KMS-11 (cell line): Measurements from ENCODE around the gene OR5K2.

Experiments
- H2AFZ ChIP-seq: fragments of 200-600 bp; sonication (generic); 2 replicates; pipeline ENCODE4 v1.6.1; 2016; ENCODE audit warnings: antibody characterized with exemption, mixed run types, low read depth
- H3K27ac ChIP-seq: fragments of 200-600 bp; sonication (generic); 2 replicates; pipeline ENCODE4 v1.6.1; 2016; ENCODE audit warnings: mild to moderate bottlenecking, mixed run types
- H3K27me3 ChIP-seq: fragments of 200-600 bp; sonication (generic); 2 replicates; pipeline ENCODE4 v1.6.1; 2017; ENCODE audit warnings: mild to moderate bottlenecking, low read depth, mixed run types, moderate library complexity; ENCODE audit not compliant: insufficient read depth
- H3K36me3 ChIP-seq: fragments of 200-600 bp; sonication (generic); 2 replicates; pipeline ENCODE4 v1.6.1; 2017; ENCODE audit warnings: mild to moderate bottlenecking, mixed run types; ENCODE audit not compliant: insufficient read depth
- H3K4me1 ChIP-seq: fragments of 200-600 bp; sonication (generic); 2 replicates; pipeline ENCODE4 v1.6.1; 2016; ENCODE audit warnings: mild to moderate bottlenecking, low read depth, mixed run types; ENCODE audit not compliant: poor library complexity, severe bottlenecking
- H3K4me2 ChIP-seq: fragments of 200-600 bp; sonication (generic); 2 replicates; pipeline ENCODE4 v1.7.0; 2016; ENCODE audit warnings: mild to moderate bottlenecking, mixed run types
- H3K4me3 ChIP-seq: fragments of 200-600 bp; sonication (generic); IDR thresholded peaks from 2 replicates; pipeline ENCODE4 v1.6.1; 2017; ENCODE audit warnings: low read depth, low read length, mixed read lengths; ENCODE audit not compliant: insufficient read depth
- H3K79me2 ChIP-seq: fragments of 200-600 bp; sonication (generic); 2 replicates; pipeline ENCODE4 v1.6.1; 2016; ENCODE audit warnings: low read depth, mixed run types; ENCODE audit not compliant: insufficient read depth
- H3K9ac ChIP-seq: fragments of 200-600 bp; sonication (generic); 2 replicates; pipeline ENCODE4 v1.6.1; 2016; ENCODE audit warnings: mild to moderate bottlenecking, mixed run types
- H4K20me1 ChIP-seq: fragments of 200-600 bp; sonication (generic); 2 replicates; pipeline ENCODE4 v1.6.1; 2016; ENCODE audit warnings: mild to moderate bottlenecking, mixed run types; ENCODE audit not compliant: insufficient read depth
- CTCF ChIP-seq: fragments of 200-600 bp; sonication (generic); conservative IDR thresholded peaks from 2 replicates; pipeline ENCODE4 v1.6.1; 2017; ENCODE audit warnings: low read depth, mild to moderate bottlenecking, antibody characterized with exemption, low read length, moderate library complexity, mixed read lengths

OR5K2 gene

GRCh38 chr3:98545940-98546339 lies 48.5 kb downstream of the OR5K2 start:
- Histone ChIP-seq H3K27me3 (no peaks in the 10 kb centered on the region), H3K9ac (peak overlapping the region; percentile 45; the same call in 1 of the 2 replicates), H3K4me1 (peaks cover 97% of the 10 kb centered on the region), H3K79me2 (no peaks in the 10 kb centered on the region), H3K36me3 (no peaks in the 10 kb centered on the region; the same call in 1 of the 2 replicates), H3K27ac (peak overlapping the region; percentile 73), H4K20me1 (no peaks in the 10 kb centered on the region), H3K4me3 (peak overlapping the region; percentile 22), H2AFZ (peak overlapping the region; percentile 42), H3K4me2 (peak overlapping the region; percentile 98)
- TF ChIP-seq CTCF, result no peak
